CD4-positive, alpha-beta T cell treated with Interleukin-6 for 4 hours (primary cell): ENCODE measurements around the gene ROPN1L.
"Not testable (repeated sequence)": the region's sequence is repeated elsewhere in the genome, so short reads cannot be mapped to it uniquely, and the experiment has no call there.

ENCODE experiments used
- DNase-seq: peaks from one replicate; pipeline ENCODE4 v3.0.0-alpha.2; 2020; ENCODE audit warnings: mixed read lengths

The ROPN1L gene

DNA sequence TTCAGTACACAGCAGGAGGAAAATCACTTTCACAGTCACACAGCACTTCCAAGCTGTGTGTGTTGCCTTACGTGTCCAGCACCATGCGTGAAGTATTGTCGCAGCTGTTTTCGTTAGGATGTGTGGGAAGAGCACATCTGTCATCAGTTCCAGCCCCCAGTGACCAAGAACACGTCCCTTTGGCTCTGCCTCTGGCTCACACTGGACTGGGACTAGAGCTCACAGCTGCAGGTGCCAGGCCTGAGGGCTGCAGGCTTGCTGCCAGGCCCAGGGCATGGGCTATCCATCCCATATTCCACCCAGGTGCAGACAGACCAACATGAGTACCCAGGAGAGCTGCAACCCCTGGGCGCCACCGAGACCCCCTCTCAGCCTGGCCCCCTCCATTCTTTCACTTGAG lies 61.6 kb downstream of the ROPN1L start:
- DNase-seq = no peak

DNA sequence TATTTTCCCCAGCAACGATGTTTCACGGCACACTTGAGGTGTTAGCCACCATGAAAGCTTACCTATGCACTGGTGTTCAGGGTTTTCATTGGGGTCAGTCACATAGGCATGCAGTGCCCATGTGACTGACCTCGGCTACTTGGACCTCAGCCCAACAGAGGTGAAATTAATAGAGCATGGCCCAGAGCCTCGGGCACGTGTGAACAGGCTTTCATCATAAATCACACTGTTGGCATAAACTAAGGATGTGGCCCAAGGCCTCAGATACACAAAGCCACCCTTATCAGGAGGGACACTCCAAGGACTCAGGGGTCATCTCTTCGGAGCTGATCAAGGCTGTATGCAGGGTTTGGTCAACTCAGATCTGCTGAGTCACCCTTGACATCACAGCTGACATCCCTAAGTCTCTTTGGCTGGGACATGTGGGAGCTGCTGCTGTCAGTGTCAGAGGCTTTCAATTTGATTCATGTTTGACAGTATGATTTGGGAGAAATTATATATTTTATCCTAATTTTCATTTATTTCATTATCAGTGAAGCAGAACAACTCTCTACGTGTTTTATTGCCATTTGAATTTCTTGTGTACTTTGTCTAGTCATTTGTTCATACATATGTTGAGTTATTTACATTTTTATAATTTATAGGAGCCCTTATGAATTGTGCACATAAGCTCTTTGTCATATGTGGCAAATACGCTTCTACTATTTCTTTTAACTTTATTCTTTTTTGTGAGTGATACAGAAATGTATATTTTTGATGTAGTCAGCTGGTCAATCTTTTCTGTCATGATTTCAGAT lies 62.5 kb downstream of the ROPN1L start:
- DNase-seq = no peak

DNA sequence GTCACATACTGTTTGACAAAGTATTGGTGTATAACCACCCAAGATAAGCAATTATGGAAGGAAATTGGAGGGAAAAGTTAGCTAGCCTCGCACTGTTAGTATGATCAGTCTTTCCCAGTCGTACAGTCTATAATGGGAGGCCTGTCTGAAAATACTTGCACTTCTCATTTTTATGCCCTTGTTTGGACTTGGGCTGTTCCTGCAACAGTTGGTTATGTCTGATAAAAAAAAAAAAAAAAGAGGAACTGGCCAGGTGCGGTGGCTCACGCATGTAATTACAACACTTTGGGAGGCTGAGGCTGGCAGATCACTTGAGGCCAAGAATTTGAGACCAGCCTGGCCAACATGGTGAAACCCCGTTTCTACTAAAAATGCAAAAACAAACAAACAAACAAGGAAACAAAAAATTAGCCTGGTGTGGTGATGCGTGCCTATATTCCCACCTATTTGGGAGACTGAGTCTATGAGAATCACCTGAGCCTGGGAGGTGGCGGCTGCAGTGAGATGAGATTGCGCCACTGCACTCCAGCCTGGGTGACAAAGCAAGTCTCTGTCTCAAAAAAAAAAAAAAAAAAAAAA lies 63.9 kb downstream of the ROPN1L start:
- no peak for DNase-seq

DNA sequence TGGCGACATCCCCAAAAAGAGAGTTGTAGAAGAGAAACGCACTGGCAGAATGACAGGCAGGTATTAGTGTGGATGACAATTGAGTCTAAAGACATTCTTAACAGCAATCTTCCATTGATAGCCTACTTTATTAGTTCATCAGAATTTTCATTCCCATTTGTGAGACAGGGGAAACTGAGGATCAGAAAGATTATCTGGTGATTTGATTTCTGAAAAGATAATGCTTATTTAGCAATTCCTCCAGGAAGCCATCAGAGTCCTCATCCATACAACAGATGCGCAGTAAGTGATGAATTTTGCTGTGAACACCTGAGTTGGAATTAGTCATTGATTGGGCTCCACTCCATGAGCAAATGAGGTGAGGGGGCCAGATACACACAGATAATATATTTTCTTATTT lies 64.9 kb downstream of the ROPN1L start:
- no peak for DNase-seq

DNA sequence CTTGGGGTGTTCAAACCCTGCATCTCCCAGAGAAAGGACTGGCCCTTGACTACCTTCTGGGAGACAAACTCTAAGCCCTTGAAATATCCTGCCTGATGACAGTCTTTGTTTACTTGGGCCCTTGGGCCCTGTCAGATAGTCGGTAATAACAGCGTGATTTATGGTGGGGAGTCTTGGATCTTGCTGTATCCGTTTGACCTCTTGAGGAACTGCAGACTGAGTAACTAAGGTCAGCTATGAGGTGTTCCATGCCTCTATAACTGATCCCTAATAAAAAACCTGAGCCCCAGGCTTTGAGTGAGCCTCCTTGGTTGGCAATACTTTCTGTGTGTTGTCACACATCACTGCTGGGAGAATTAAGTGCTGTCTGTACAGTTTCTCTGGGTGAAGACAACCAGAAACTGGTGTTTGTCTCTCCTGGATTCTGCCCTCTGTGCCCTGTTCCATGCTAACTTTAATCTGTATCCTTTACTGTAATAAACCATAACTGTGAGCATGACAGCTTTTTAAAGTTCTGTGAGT lies 66.0 kb downstream of the ROPN1L start:
- DNase-seq = no peak

DNA sequence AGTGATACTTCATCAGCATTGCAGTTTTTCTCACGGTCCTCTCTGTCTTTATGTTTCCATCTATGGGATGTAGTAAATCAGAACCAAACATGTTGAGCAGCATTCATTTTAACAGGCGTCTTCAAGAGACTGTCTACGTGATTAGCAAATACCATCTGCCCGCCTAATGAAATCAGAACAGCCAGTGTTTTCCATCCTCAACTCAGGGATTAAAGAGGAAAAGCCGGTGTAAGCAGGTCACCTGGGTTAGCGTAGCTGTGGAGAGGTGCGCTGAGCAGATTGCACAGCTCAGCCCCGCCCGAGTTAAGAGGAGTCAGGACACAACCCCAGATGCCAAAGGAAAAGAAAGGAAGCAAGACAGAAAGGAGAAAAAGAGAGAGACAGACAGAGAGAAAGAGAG lies 67.9 kb downstream of the ROPN1L start:
- DNase-seq = no peak

DNA sequence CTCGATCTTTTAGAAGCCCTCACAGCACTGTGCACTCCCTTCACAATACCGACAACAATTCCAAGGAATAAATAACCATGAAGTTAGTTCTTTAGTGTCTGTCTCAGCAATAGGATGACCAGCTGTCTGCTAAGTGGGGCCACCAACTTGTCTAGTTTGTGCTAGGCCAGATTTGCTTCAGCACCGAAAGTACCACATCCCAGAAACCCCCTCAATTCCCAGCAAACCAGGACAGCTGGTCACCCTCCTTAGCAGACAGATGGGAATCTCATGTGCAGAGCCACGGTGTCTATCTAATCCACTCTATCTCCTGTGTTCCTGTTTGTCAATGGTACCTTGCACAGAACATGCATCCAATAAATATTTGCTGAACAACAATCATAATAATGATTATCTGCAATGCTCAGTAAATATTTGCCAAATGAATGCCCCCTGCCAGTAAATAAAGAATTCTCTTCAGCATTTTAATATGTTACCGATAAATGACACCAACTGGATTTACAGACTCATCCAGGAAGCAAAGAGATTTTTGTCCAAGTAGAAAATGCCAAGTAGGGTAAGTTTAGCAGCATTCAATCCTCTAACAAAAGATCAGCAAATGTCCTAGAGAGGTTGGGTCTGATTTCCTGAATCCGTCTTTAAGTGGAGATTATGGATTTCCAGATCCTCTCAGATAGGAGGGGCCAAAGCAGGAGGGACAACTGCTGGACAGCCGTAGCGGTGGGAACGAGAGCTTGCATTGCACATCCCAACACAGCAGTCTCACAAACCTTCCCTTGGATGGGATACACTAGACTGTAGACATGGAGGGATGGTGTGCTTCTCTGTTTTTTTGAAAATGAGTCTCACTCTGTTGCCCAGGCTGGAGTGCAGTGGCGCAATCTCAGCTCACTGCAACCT lies 70.3 kb downstream of the ROPN1L start:
- DNase-seq = no peak

DNA sequence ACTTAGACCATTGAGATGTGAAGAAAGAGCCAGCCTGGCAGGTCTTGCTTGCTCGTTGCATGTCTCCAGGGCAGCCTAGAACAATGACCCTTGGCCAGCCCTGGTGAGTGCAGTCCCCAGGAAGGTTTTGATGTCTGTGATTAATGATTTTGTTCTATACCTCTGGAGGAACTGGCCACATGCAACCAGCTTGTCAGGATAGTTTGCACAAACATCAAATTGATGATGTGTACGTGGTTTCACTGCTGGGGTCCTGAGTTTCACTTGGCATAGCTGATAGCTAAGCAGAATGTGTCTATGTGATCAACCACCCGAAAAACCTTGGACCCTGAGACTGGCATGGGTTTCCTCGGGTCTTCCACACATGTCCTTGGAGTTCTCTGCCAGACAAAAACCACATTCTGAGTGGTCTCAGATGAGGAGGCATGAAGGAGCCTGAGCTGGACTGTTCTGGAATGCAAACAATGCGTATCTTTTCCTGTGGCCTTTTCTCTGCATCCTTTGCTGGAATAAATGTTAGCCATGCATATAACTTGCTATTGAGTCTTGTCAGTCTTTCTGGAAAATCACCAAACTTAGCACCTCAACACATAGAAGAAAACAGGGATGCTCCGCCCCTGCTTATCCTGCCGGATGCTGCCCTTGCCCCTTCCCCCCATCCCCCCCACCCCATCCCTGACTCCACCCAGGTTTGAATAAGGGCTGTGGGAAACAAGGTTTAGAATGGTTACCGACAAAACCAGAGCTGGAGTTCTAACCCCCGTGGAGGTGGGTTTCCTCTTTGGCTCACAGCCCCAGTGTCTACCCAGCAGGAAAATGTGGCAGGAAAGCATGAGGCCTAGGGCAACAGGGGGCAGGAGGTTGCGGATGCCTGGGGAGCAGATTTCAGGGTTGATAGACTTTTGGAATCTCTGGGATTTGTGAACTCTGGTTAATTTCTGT lies 72.1 kb downstream of the ROPN1L start:
- no peak for DNase-seq

DNA sequence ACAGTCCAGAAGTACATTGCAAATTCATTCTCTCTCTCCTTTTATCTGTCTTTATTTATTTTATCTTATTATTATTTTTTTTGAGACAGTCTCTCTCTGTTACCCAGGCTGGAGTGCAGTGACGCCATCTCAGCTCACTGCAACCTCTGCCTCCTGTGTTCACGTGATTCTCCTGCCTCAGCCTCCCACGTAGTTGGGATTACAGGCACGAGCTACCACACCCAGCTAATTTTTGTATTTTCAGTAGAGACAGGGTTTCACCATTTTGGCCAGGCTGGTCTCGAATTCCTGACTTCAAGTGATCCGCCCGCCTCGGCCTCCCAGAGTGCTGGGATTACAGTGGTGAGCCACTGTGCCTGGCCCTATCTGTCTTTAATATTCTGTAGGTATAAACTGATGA lies 72.9 kb downstream of the ROPN1L start:
- DNase-seq = not testable (repeated sequence)
